AG08395 (cell line): ENCODE results near the gene NACC2.
A peak's percentile ranks its signal among the peaks of the same experiment; 100 is the strongest.
"Not testable (repeated sequence)": the region's sequence is repeated elsewhere in the genome, so short reads cannot be mapped to it uniquely, and the experiment has no call there.

ENCODE experiments used
- DNase-seq: peaks from one replicate; pipeline ENCODE4 v3.0.0; 2012; ENCODE audit warnings: mixed read lengths, low spot score

The NACC2 gene

GRCh38 chr9:136045595-136046553, 49.2 kb downstream of the NACC2 start:
- DNase-seq = peak; percentile 84

- no peak for DNase-seq
Observed at GRCh38 chr9:136044971-136045594, 50.0 kb downstream of the NACC2 start.

- no peak for DNase-seq
Observed at GRCh38 chr9:136044207-136044970, 50.7 kb downstream of the NACC2 start.

GRCh38 chr9:136043441-136043991, 51.6 kb downstream of the NACC2 start:
- DNase-seq = no peak

- DNase-seq = no peak
Observed at GRCh38 chr9:136042541-136042940, 52.5 kb downstream of the NACC2 start.

DNA sequence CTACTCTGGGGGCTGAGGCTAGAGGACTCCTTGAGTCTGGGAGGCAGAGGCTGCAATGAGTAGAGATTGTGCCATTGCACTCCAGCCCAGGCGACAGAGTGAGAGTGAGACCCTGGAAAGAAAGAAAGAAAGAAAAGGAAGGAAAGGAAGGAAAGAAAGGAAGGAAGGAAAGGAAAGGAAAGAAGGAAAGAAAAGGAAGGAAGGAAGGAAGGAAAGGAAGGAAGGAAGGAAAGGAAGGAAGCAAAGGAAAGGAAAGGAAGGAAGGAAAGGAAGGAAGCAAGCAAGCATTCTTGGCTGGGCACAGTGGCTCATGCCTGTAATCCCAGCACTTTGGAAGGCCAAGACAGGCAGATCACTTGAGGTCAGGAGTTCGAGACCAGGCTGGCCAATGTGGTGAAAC, 54.2 kb downstream of the NACC2 start:
- DNase-seq = not testable (repeated sequence)

GRCh38 chr9:136039488-136039887, 55.6 kb downstream of the NACC2 start:
- DNase-seq = no peak

GRCh38 chr9:136036848-136037247, 58.2 kb downstream of the NACC2 start:
- DNase-seq = no peak

DNA sequence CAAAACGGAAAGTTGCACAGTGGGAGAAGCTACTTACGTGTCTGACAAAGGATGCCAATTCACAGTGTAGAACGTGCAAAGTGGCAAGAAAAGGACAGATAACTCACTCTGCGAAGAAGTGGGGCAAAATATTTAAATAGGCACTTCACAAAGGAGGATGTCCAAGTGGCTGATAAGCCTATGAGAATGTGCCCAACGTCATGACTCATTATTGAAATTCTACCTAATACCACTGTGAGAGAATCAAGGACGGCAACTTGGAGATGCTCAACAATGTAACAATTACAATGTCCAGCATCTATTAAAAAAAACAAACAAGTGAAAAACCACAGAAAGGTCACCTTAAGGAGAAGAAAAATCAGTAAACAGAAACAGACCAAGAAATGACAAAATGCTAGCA, 59.0 kb downstream of the NACC2 start:
- no peak for DNase-seq

GRCh38 chr9:136031741-136032730, 63.1 kb downstream of the NACC2 start:
- peak; percentile 50 for DNase-seq

DNA sequence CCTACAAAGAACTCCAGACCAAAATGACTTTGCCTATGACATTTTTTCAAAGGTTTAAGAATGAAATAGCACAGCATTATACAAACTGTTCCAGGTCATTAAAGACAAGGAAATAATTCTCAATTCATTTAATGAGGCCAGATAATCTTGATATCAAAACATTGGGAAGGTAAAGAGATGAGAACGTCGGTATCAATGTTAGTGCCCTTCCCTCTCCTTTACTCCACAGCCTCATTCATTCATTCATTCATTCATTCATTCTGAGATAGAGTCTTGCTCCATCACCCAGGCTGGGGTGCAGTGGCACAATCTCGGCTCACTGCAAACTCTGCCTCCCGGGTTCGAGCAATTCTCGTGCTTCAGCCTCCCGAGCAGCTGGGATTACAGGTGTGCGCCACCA, 64.0 kb downstream of the NACC2 start:
- DNase-seq = no peak

GRCh38 chr9:136029556-136029955, 65.5 kb downstream of the NACC2 start:
- DNase-seq = no peak

- no peak for DNase-seq
Observed at GRCh38 chr9:136028760-136029470, 66.2 kb downstream of the NACC2 start.

DNA sequence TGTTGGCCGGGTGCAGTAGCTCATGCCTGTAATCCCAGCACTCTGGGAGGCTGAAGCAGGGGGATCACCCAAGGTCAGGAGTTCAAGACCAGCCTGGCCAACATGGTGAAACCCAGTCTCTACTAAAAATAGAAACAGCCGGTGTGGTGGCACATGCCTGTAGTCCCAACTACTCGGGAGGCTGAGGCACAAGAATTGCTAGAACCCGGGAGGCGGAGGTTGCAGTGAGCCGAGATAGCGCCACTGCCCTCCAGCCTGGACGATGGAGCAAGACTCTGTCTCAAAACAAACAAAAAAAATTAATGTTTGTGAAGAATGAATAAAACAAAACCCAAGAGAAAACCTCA, 68.2 kb downstream of the NACC2 start:
- not testable (repeated sequence) for DNase-seq

DNA sequence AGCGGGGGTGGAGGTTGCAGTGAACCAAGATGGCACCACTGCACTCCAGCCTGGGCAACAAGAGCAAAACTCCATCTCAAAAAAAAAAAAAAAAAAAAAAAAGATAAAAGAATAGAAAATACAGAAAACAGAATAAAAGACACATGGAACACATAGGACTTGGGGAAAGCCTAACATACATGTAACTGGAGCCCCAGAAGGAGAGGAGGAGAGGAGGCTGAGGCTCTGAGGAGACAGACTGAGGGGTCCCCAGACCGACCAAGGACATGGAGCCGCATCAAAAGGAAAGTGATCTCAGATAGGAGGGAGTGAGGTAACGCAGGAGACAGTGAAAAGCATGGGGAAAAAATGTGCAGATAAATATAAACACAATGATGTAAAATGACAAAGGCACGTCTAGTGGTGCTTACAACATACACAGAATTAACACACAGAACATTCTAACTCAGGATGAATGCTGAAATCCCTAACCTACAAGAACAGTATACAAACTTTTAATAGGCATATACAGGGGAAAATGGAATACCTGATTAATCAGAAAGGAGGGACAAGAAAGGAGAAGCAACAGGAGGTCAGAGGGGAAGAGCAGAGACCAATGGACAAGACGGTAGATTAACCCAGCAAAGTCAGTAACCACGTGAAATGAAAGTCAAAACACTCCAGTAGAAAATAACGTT, 68.7 kb downstream of the NACC2 start:
- DNase-seq = no peak

- no peak for DNase-seq
Observed at GRCh38 chr9:136025481-136025880, 69.6 kb downstream of the NACC2 start.

GRCh38 chr9:136024696-136025316, 70.3 kb downstream of the NACC2 start:
- no peak for DNase-seq

DNA sequence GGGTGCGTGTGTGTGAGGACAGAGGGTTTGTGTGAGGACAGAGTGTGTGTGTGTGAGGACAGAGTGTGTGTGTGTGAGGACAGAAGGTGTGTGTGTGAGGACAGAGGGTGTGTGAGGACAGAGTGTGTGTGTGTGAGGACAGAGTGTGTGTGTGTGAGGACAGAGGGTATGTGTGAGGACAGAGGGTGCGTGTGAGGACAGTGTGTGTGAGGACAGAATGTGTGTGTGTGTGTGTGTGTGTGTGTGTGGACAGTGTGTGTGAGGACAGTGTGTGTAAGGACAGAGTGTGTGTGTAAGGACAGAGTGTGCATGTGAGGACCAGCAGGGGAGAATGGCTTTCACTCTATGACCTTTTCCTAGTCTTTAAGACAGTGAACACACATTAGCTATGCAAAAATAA, 70.8 kb downstream of the NACC2 start:
- no peak for DNase-seq
